HG02588 (cell line): ENCODE measurements around the gene LAMA1.
"Not testable (repeated sequence)": the region's sequence is repeated elsewhere in the genome, so short reads cannot be mapped to it uniquely, and the experiment has no call there.

ENCODE experiments used
- ATAC-seq: cut with Tn5 transposase; IDR thresholded peaks from one replicate; pipeline ENCODE4 v1.9.1; 2021; ENCODE audit warnings: mild to moderate bottlenecking, moderate library complexity; ENCODE audit not compliant: unreplicated experiment

LAMA1 gene

DNA sequence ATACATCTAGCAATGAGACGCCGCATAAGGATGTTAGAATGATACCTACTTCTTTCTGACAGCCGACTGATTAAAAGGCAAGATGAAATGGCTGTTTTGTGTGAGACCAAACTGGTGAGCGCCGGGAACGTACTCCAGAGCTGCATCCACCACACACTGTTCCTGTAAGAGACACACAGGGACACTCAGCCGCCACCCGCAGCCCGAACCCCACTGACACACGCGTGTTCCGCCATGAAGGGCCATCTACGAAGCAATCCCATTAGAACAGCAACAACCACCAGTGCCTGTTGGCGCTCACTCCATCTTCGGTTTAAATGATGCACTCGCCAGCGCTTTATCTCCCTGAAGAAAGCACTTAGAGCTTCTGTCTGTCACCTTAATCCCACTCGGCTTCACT, 162.3 kb downstream of the LAMA1 start:
- ATAC-seq: no peak

DNA sequence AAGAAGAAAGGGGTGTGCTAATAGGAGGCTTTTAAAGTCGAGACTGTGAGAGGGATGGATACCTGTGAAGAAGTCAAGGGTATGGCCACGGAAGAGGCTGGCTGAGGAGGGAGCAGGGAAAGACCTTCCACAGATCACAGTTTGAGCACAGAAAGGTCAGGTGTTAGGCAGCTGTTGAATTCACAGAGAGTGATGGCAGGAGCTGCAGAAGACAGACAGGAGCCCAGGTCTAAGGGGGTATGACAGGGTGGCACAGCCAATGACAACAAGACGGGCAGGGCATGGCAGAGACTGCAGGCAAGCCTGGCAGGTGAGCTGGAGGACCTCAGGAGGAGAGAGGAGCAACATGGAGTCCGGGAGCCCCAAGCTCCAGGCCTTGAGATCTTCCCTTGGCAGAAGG, 163.1 kb downstream of the LAMA1 start:
- ATAC-seq: no peak

DNA sequence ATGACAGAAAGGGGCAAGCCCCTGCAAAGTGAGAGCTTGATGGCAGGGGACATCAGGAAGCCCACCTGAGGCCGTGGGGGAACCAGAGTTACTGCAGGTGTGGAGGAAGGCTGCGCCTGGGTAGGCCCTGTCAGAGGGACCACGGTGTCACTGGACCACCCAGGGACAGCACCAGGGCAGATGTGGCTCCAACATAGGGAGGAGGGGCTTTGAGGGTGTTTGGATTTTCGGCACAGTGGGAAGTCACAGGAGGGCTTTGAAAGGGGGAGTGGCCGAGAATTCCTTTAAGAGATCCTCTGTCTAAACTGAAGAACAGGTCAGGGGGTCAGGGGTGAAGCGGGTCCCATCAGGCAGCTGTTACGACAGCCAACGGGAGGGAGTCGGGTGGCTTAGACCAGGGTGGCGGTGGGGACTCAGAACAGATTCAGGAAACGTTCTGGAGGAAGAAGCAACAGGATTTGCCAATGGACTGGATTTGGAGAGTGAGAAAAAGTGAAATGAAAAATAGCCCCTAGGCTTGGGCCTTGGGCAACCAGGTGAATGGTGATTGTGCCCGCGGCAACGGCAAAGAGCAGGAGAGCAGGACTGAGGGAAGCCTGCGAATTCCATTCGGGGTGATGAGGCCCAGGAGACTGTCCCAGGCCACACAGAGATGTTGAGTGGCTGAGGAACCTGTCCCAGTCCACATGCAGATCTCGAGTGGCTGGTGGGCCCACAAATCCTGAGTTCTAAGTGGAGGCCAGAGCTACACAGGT, 166.1 kb downstream of the LAMA1 start:
- no peak for ATAC-seq

DNA sequence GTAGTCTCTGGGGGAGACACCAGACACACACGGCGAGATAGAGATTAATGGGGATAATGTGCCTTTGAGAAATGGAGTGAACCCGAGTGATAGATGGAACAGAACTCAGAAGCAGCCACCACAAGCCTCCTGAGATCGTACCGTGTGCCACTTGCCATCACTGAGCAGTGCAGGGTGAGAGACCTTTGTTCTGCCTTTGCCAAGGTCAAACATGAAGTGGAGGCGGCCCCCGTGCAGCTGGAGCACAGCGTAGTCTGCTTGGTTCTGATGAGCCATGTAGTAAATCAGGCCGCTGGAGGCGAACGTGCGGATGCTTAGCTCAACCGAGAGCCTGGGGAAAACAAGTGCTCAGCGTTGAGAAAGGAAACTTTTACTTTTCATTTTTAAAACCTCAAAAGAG, 167.0 kb downstream of the LAMA1 start:
- no peak for ATAC-seq

DNA sequence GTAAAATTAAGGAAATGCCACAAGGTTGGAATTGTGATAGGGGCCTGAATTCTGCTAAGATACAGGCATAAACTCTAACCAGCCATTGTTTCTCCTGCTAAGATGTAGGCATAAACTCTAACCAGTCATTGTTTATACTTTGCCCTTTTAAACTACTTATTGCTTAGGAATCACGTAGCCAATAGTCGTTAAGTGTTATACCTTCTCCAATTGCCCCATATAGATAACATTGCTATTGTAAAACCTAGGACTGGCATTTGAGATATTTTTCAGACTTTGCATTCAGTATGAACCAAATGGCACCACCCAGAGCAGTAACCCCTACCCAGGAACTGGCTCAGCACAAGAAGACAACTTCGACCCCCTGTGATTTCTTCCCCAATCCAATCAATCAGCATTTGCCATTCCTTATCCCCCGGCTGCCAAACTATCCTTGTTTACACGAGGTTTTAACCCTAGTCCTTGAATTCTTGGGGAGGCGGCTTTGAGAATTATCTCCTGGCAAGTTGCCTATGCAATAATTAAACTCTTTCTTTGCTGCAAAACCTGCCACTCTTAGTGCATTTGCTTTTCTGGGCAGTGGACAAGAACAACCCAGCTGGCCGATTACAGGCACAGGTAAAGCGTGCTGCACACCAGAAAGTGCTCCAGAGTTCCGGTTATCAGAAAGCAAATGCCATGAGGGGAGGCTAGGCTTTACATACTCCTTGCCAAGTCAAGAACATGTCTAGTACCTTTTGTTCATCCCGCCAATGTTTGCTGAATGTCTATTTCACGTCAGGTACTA, 167.6 kb downstream of the LAMA1 start:
- no peak for ATAC-seq

DNA sequence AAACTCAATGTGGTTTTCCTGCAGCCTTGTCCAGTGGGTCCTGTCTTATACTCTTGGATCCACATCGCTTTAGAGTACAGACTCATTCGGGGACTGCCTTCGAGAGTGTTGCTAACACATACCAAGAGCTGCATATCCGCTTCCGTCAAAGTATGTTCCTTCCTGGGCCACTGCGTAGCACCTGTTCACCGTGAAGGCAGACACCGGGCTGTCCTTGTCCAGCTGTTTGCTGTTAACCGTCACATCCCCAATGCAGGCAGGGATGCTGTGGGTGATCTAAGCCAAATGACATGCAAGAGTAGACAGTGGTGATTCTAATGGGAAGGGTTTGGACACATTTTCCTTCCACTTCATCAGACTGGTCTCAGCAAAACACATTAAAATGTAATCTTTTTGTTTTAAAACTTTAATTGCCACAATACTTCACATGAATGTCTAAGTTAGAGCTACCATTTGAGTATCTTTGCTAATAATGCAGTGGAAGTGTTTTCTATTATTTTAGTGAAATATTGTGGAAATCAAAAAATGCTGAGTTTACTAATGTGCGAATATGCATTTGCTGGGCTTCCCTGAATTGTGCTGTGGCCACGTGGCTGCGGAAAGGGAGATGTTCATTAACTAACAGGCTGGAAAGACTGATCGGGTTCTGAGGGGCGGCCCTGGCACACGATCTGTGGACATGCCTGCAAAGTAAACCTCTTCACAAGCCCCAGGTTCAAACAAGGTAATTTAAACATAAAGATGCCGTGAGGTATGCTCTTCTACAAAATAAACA, 169.1 kb downstream of the LAMA1 start:
- no peak for ATAC-seq

DNA sequence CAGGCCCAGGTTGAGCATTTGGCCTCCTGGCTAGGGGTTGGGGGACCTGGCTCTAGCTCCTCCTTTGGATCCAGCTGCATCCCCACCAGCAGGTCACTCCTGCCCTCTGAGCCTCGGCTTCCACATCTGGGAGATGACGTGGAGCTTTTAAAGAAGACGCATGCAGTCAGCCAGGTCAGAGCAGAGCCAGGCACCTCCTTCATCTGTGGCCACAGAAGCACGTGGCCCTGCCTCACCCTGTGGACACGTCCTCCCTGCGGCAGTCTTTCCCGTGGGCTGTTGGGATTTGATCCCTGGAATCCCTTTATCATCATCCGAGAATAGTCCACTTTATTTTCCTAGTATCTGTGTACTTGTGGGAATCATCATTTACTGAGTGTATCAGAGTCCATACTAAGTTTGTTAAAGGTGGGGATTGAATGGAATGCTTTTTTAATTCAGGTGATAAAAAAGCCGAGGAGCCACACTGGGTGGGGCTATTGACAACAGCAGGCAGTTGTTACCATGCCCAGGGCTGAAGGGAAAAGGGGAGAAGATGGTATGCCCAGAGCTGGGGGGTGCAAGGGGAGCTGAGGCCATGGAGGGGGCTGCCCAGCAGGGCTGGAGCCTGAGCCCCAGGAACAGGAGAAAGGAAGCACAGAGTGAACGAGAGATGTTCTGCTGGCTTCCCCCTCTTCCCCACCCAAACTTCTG, 170.1 kb downstream of the LAMA1 start:
- ATAC-seq: no peak

DNA sequence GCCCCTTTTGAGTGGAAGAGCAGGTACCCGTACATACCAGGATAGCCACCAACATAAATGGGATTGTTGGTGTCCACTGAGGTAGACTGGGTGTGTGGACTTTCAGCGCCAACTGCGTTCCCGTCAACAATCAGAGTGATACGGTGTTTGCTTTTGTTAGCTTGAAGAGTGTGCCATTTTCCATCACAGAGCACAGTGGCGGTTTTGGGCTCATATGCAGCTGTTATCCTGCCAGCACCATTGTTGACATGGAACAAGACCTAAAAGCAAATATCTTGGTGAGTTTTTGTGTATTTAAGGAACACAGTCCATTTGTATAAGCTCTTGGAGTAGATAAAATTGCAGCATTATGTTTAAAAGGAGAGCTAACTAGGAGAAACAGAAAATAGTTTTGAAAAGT, 174.5 kb downstream of the LAMA1 start:
- ATAC-seq: no peak

DNA sequence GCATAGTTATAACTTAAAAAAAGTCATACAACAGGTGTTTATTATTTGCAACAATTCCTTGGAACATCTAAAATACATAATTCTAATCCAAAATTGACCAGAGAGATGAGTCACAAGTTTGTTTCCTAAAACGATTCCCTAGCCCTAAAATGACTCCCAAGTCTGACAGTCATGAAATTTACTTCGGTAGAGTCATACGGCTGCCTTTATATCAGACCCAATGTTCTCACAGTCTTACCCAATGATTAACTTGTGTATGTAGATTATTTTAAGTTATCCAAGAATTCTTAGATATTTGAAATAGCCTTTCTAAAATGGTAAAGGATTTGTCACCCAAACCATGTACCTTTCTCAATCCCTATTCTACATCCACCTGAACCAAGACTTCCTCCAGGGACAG, 174.9 kb downstream of the LAMA1 start:
- ATAC-seq: no peak

DNA sequence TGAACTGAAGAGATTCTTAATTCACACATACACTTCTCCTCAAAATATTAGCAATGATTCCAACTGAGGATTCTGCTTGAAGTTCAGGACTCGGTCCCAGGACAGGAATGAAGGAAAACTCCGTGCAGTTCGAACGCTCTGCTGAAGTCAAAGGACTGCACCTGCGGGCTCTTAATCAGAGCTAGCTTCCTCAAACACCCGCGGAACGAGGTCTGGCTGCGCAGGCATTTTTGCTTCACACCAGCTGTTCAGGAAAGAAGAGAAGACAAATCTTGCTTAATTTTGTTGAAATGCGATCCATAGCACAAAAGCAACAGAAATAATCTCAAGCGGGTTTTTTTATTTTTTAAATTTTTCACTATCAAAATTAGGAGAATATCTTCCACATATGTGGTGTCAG, 175.6 kb downstream of the LAMA1 start:
- no peak for ATAC-seq

DNA sequence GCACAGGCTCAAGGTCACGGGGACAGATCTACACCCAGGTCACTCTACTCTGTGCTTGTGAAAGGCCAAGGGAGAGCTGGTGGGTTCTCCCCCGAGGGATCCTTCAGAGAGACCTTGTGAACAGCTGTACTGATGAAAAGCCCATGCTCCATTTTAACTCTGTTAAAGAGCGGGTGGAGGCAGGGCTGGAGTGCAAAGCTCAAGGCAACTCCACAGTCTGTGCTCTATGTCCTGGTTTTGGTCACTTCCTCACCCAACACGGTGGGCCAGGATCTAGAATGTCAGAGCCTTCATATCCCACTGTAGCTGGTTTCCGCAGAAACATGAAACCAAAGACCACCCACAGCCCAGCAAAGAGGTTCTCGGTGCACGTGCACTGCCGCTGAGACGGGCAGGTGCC, 177.1 kb downstream of the LAMA1 start:
- no peak for ATAC-seq

DNA sequence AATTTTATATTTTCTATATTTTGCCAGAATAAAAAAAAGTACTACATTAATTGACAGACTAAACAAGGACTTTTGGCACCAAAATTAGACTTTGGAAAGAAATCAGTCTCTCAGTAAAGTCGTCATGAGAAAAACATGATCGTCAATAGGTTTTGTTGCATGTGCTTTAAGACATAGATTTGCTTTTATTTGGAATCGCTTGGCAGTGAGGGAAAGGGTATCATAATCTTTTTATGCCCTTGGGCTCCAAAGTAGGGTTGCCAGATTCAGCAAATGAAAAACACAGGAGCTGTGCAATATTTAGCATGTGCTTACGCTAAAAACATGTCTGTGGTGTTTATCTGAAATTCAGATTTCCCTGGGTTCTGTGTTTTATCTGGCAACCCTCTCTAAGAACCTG, 177.6 kb downstream of the LAMA1 start:
- no peak for ATAC-seq

DNA sequence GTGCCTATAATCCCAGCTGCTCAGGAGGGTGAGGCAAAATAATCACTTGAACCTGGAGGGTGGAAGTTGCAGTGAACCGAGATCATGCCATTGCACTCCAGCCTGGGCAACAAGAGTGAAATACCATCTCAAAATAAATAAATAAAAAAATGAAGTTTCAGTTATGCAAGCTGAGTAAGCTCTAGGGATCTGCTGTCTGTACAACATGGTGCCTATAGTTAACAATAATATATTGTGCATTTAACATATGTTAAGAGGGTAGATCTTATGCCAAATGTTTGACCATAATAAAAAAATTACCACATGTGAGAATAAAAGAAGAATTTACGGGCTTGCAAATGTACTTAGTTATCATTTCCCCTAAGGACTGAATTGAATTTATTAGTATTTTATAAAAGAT, 179.2 kb downstream of the LAMA1 start:
- ATAC-seq: not testable (repeated sequence)

DNA sequence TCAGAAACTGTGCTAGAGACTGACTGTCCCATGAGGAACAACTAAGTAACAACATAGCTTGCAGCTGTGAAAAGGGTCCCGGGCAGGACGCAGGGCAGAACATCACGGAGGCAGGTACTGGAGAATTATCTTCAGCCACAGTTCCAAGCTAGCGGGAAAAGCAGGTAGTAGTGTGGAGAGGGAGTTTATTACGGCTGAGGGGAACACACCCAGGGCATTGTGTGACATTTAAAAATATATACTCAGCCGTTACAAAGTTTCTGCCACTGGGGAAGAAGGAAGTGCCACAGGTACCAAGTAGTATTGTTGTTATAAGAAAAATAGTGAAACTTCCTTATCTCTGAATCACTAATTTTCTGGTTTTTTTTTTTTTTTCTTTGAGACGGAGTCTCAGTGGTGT, 179.6 kb downstream of the LAMA1 start:
- ATAC-seq: no peak

DNA sequence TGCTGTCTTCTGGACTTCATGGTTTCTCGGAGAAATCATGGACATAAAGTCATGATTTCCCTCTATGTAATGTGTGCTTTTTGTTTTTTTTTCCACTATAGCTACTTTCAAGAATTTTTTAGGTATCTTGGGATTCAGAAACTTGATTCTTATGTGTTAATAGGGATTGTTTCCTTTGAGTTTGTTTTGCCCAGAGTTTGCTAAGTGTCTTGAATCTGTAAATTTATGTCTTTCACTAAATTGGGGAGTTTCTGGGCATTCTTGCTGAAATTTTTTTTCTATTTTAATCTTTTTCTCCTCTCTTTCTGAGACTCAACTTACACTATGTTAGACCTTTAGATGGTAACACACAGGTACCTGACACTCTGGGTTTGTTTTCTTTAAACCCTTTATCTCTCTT, 182.7 kb downstream of the LAMA1 start:
- ATAC-seq: no peak

DNA sequence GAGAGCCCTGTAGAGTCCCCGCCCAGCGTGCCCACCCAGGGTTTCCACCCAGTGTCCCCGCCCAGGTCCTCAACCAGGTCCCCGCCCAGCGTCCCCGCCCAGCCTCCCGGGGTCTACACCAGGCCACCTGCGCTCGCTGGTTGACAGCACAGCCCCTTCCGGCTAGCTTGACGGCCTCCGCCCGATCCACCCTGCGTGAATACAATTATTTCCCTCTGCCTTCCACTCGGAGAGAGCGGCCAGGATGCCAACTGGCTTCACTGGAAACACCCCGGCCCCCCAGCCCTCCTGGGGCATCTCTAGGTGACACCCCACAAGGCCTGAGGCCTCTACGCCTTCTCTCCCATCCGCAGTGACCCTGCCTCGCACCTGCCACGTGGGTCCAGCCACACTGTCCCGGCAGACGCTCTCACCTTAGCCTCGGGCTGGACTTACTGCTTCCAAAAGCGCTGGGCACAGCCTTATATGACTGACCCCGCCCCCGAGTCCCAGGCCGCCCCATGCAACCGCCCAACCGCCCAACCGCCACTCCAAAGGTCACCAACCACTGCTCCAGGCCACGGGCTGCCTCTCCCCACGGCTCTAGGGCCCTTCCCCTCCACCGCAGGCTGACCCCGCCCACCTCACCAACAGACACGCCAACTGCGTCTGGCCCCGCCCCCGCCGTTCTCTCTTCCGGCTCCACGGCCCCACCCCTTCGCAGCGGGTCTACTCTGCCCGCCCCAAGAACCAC, 188.1 kb downstream of the LAMA1 start:
- no peak for ATAC-seq

DNA sequence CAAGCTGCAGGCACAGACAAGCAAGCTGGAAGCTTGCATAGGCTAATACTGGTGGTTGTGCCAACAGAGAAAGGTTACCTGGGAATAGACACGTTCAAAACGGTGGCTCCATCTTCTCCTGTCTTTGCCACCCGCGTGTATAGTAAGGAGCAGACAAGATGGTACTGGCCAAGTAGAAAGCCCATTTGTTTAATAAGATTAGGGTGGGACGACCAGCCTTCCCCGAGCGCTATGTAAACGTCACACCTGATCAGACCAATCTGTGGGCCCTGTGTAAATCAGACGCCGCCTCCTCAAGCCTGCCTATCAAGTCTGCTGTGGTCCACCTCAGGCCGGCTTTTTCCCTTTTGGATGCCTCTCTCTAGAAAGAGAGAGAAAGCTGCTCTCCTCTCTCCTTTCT, 189.2 kb downstream of the LAMA1 start:
- ATAC-seq: no peak

DNA sequence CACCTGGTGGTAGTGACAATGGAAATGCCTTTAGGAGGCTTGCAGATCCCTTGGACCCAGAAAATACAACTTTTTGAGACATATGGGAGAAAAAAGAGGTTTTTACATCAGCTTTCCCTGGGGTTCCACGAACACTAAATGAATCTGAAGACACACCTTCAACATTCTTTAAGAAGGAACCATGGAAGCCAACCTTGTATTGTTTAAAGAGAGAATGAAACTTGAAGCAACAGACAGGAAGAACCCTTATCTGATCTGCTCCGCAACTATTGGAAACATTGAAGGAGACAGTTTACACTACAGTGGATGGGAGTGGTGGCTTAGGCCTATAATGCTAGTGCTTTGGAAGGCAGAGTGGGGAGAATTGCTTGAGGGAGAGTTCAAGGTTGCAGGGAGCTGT, 190.4 kb downstream of the LAMA1 start:
- ATAC-seq: no peak

DNA sequence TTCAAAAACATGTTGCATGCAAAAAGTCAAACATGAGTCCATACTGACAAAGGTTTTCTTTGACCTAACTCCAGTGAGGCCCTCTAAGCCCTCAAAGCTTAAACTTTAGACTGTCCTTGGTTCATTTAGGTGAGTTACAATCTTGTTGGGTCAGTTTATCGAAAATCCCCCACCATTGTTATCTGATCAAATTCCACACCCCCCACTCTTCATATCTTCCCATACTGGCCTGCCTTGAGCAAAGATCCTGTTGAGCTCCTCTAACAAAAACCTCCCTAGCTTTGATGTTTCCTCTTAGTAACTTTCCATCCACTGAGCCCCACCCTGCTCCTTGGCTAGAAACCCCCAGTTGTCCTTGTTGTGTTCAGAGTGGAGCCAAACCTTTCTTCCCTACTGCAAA, 194.4 kb downstream of the LAMA1 start:
- no peak for ATAC-seq

DNA sequence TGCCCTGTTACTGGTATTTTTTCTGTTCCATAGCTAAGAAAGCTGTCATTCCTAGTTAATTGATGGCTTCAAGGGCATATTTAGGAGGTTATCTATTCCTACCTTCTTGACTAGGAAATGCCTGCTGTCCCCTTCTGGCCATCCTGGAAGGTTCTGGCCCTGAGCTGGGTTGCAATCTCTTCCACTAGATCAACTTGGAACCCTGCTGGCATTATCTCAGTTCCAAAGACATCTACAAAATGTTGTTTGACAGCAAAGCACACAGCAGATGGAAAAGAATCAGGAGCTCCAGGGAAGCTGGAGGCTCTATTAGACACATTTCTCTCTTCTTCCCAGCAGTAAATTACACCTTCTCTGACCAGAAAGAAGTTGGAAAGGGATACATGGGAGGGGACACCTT, 196.0 kb downstream of the LAMA1 start:
- no peak for ATAC-seq
